HepG2 (cell line): ENCODE data around the gene CCDC170. TPM values are rescaled to one million over a fixed set of nuclear protein-coding genes. Genes with fewer than 3 reads are reported as not detected.

Experiments
- EHMT2 ChIP-seq: fragments of 200-600 bp; sonication (generic); IDR thresholded peaks from 2 replicates; pipeline ENCODE4 v1.7.0; 2017; ENCODE audit warnings: antibody characterized with exemption, low read depth, low read length, borderline replicate concordance
- ELF1 ChIP-seq: sonication (generic); formaldehyde crosslinking; IDR thresholded peaks from 2 replicates; pipeline ENCODE4 v1.4.0; 2020; ENCODE audit warnings: missing genetic modification reagents
- ESRRA ChIP-seq: sonication (generic); formaldehyde crosslinking; IDR thresholded peaks from 2 replicates; pipeline ENCODE4 v1.5.1; 2020; ENCODE audit warnings: mild to moderate bottlenecking, low read depth, missing genetic modification reagents
- EZH2 ChIP-seq: conservative IDR thresholded peaks from 2 replicates; pipeline ENCODE4 v1.6.1; 2012; ENCODE audit warnings: mild to moderate bottlenecking, low read depth, low read length, moderate library complexity
- JUND ChIP-seq: sonication (generic); formaldehyde crosslinking; IDR thresholded peaks from 2 replicates; pipeline ENCODE4 v1.8.0; 2022; ENCODE audit warnings: mild to moderate bottlenecking, missing genetic modification reagents
- RARA ChIP-seq: IDR thresholded peaks from 2 replicates; pipeline ENCODE4 v1.6.1; 2016; ENCODE audit warnings: missing genetic modification reagents, missing compliant biosample characterization
- RORA ChIP-seq: sonication (generic); formaldehyde crosslinking; IDR thresholded peaks from 2 replicates; pipeline ENCODE4 v1.5.0; 2020; ENCODE audit warnings: mild to moderate bottlenecking, missing genetic modification reagents, moderate library complexity
- ZBTB3 ChIP-seq: sonication (generic); formaldehyde crosslinking; IDR thresholded peaks from 2 replicates; pipeline ENCODE4 v1.4.0; 2020; ENCODE audit warnings: low read depth, mild to moderate bottlenecking, moderate library complexity, missing genetic modification reagents, borderline replicate concordance
- ZFP41 ChIP-seq: sonication (generic); formaldehyde crosslinking; IDR thresholded peaks from 2 replicates; pipeline ENCODE4 v1.4.0; 2020; ENCODE audit warnings: mild to moderate bottlenecking, missing genetic modification reagents, borderline replicate concordance
- ZFP90 ChIP-seq: sonication (generic); formaldehyde crosslinking; IDR thresholded peaks from 2 replicates; pipeline ENCODE4 v1.8.0; 2022; ENCODE audit warnings: missing genetic modification reagents, mild to moderate bottlenecking, inconsistent platforms, borderline replicate concordance
- ZNF747 ChIP-seq: sonication (generic); formaldehyde crosslinking; IDR thresholded peaks from 2 replicates; pipeline ENCODE4 v1.8.1; 2023; ENCODE audit warnings: missing genetic modification reagents, mild to moderate bottlenecking, borderline replicate concordance
- polyA plus RNA-seq, 8 experiments: library from polyadenylated mRNA; depleted of rRNA in 3 of 8; stranded (reverse) in 7 of 8; unstranded in 1 of 8; fragments of >200 nt; fragmentation: Illumina TruSeq in 4 of 8; extraction: Trizol in 4 of 8; gene quantifications; 2 replicates each; pipeline versions ENCODE4 v1.2.1 to v1.2.3, GENCODE V29; 2011 to 2016; ENCODE audit warnings: low read depth in 4 of 8, missing spikeins in 1 of 8, mixed read lengths in 1 of 8; ENCODE audit not compliant: insufficient read depth in 1 of 8
- total RNA-seq, 5 experiments: library from RNA; depleted of rRNA; stranded (reverse); fragments of >200 nt; fragmentation: Illumina TruSeq; extraction: Trizol; gene quantifications; 2 replicates each; pipeline ENCODE4 v1.2.3, GENCODE V29; 2016; ENCODE audit warnings: low read depth in 1 of 5
- TF ChIP-seq, protein P1 (sequence below): fragments of 450-650 bp; IDR thresholded peaks from 2 replicates; pipeline ENCODE4 v1.6.1; 2017; ENCODE audit warnings: mild to moderate bottlenecking
- TF ChIP-seq, protein P2 (sequence below): sonication (generic); formaldehyde crosslinking; IDR thresholded peaks from 2 replicates; pipeline ENCODE4 v1.5.0; 2020; ENCODE audit warnings: missing genetic modification reagents
- TF ChIP-seq, protein P3 (sequence below): sonication (generic); formaldehyde crosslinking; IDR thresholded peaks from 2 replicates; pipeline ENCODE4 v1.9.0; 2022; ENCODE audit warnings: missing genetic modification reagents, mild to moderate bottlenecking, borderline replicate concordance
- TF ChIP-seq, protein P4 (sequence below): sonication (generic); formaldehyde crosslinking; IDR thresholded peaks from 2 replicates; pipeline ENCODE4 v1.4.0; 2020; ENCODE audit warnings: missing genetic modification reagents, mild to moderate bottlenecking, borderline replicate concordance
- TF ChIP-seq, protein P5 (sequence below): IDR thresholded peaks from 2 replicates; pipeline ENCODE4 v1.6.1; 2016; ENCODE audit warnings: missing compliant biosample characterization, missing genetic modification reagents, borderline replicate concordance
- TF ChIP-seq, protein P6 (sequence below): sonication (generic); formaldehyde crosslinking; conservative IDR thresholded peaks from 2 replicates; pipeline ENCODE4 v1.4.0; 2020; ENCODE audit warnings: missing genetic modification reagents

CCDC170 gene
- total and polyA plus RNA-seq, 2 of the 13 experiments (the other 11 are each of a cell fraction or from before 2014, with no cell fraction given): 0.90 to 5.1 TPM

DNA sequence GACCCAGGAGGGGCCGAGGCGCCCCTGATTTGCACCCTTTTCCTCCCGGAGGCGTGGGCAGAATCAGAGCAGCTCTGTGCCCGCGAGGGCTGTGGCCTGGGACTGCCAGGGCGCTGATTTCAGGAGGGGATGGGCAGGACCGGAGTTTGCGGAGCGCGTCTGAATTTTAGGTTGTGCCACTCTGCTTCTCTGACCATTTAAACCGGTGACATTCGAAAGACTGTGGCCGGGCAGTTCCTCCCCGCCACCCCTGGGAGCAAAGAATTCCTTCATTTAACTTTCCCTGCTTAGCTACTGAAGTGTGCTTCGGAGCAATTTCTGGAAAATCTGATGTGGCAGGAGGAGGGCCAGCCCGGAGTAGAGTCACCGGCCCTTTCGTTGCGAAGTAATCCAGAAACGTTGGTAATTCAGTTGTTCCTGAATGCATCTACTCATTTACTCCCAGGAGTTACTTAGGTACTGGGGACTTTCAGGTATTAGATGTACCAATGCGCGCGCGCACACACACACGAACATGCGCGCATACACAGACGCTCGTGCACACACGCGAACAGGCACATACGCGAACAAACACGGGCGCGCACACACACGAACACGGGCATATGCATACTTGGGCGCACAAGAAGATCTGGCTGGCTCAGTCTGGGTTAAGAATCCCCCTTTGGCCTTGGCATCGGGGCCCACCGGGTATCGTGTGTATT is 568 bp downstream of the CCDC170 start (continued):
- TF ChIP-seq EZH2 (no peak), ZNF747 (no peak), ZFP90 (CRISPR knock-in tag) (peak; percentile 59; the same call in 1 of the 2 replicates), JUND (CRISPR knock-in tag) (no peak), ZFP41 (CRISPR knock-in tag) (no peak), EHMT2 (no peak), ZBTB3 (CRISPR knock-in tag) (peak; percentile 61; the same call in 1 of the 2 replicates), RARA (no peak), ESRRA (CRISPR knock-in tag) (no peak), RORA (no peak), ELF1 (CRISPR knock-in tag) (no peak)
- TF ChIP-seq, protein P1, sequence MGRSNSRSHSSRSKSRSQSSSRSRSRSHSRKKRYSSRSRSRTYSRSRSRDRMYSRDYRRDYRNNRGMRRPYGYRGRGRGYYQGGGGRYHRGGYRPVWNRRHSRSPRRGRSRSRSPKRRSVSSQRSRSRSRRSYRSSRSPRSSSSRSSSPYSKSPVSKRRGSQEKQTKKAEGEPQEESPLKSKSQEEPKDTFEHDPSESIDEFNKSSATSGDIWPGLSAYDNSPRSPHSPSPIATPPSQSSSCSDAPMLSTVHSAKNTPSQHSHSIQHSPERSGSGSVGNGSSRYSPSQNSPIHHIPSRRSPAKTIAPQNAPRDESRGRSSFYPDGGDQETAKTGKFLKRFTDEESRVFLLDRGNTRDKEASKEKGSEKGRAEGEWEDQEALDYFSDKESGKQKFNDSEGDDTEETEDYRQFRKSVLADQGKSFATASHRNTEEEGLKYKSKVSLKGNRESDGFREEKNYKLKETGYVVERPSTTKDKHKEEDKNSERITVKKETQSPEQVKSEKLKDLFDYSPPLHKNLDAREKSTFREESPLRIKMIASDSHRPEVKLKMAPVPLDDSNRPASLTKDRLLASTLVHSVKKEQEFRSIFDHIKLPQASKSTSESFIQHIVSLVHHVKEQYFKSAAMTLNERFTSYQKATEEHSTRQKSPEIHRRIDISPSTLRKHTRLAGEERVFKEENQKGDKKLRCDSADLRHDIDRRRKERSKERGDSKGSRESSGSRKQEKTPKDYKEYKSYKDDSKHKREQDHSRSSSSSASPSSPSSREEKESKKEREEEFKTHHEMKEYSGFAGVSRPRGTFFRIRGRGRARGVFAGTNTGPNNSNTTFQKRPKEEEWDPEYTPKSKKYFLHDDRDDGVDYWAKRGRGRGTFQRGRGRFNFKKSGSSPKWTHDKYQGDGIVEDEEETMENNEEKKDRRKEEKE: no peak
- TF ChIP-seq, protein P2, sequence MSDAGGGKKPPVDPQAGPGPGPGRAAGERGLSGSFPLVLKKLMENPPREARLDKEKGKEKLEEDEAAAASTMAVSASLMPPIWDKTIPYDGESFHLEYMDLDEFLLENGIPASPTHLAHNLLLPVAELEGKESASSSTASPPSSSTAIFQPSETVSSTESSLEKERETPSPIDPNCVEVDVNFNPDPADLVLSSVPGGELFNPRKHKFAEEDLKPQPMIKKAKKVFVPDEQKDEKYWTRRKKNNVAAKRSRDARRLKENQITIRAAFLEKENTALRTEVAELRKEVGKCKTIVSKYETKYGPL (CRISPR knock-in tag): no peak
- TF ChIP-seq, protein P3, sequence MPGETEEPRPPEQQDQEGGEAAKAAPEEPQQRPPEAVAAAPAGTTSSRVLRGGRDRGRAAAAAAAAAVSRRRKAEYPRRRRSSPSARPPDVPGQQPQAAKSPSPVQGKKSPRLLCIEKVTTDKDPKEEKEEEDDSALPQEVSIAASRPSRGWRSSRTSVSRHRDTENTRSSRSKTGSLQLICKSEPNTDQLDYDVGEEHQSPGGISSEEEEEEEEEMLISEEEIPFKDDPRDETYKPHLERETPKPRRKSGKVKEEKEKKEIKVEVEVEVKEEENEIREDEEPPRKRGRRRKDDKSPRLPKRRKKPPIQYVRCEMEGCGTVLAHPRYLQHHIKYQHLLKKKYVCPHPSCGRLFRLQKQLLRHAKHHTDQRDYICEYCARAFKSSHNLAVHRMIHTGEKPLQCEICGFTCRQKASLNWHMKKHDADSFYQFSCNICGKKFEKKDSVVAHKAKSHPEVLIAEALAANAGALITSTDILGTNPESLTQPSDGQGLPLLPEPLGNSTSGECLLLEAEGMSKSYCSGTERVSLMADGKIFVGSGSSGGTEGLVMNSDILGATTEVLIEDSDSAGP (CRISPR knock-in tag): peak; percentile 6; the same call in 1 of the 2 replicates
- TF ChIP-seq, protein P4, sequence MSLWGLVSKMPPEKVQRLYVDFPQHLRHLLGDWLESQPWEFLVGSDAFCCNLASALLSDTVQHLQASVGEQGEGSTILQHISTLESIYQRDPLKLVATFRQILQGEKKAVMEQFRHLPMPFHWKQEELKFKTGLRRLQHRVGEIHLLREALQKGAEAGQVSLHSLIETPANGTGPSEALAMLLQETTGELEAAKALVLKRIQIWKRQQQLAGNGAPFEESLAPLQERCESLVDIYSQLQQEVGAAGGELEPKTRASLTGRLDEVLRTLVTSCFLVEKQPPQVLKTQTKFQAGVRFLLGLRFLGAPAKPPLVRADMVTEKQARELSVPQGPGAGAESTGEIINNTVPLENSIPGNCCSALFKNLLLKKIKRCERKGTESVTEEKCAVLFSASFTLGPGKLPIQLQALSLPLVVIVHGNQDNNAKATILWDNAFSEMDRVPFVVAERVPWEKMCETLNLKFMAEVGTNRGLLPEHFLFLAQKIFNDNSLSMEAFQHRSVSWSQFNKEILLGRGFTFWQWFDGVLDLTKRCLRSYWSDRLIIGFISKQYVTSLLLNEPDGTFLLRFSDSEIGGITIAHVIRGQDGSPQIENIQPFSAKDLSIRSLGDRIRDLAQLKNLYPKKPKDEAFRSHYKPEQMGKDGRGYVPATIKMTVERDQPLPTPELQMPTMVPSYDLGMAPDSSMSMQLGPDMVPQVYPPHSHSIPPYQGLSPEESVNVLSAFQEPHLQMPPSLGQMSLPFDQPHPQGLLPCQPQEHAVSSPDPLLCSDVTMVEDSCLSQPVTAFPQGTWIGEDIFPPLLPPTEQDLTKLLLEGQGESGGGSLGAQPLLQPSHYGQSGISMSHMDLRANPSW (CRISPR knock-in tag): 0 out of 2 replicates have a peak, but pooled peaks have one; percentile 24
- TF ChIP-seq, protein P5, sequence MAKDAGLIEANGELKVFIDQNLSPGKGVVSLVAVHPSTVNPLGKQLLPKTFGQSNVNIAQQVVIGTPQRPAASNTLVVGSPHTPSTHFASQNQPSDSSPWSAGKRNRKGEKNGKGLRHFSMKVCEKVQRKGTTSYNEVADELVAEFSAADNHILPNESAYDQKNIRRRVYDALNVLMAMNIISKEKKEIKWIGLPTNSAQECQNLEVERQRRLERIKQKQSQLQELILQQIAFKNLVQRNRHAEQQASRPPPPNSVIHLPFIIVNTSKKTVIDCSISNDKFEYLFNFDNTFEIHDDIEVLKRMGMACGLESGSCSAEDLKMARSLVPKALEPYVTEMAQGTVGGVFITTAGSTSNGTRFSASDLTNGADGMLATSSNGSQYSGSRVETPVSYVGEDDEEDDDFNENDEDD (CRISPR knock-in tag): no peak
- TF ChIP-seq, protein P6, sequence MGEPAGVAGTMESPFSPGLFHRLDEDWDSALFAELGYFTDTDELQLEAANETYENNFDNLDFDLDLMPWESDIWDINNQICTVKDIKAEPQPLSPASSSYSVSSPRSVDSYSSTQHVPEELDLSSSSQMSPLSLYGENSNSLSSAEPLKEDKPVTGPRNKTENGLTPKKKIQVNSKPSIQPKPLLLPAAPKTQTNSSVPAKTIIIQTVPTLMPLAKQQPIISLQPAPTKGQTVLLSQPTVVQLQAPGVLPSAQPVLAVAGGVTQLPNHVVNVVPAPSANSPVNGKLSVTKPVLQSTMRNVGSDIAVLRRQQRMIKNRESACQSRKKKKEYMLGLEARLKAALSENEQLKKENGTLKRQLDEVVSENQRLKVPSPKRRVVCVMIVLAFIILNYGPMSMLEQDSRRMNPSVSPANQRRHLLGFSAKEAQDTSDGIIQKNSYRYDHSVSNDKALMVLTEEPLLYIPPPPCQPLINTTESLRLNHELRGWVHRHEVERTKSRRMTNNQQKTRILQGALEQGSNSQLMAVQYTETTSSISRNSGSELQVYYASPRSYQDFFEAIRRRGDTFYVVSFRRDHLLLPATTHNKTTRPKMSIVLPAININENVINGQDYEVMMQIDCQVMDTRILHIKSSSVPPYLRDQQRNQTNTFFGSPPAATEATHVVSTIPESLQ: no peak
